ENCODE measurements around the gene SLC45A2. TPM values are rescaled to one million over a fixed set of nuclear protein-coding genes. Genes with fewer than 3 reads are reported as not detected.

SLC45A2 gene
- total RNA-seq, 2 experiments from 2014 or later = not detected

GRCh38 chr5:33975852-33976251 is 8.6 kb downstream of the SLC45A2 start:
- H3K9me3 Mint-ChIP-seq = no peaks in the 10 kb centered on the region
- H3K27ac Mint-ChIP-seq = no peak overlapping the region
- ChIA-PET POLR2A (no interaction called here), CTCF (no interaction called here)
- H3K4me3 Mint-ChIP-seq = no peak overlapping the region
- no peaks in the 10 kb centered on the region for H3K36me3 Mint-ChIP-seq (ENCODE audit: low read depth)
- no peak for ATAC-seq
- peaks cover 10% of the 10 kb centered on the region for H3K4me1 Mint-ChIP-seq (ENCODE audit: low read depth)
- peaks cover 1% of the 10 kb centered on the region for H3K27me3 Mint-ChIP-seq
- intact Hi-C loops (cut with micrococcal nuclease) = no loop called here
- TF ChIP-seq CTCF (IDR thresholded peaks at IDR 0.05) = no peak
- DNase-seq = no peak

DNA sequence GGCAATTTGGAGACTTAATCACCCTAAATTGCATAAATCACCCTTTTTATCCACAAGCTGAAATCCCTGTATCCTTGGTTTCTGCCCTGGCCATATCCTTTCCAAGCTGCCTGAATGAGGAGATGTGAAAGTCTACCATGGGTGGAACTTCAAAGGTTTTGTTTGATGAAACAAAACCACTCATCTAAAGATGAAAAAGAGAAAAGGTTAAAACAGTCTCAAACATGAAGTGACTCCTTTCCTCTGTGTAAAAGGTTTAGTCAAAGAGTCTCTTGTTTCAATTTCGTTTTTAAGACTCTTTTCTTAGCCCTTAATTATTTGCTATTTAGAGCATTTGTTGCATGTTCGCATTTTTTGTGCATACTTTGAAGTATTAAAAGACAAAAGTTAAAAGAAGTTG is 11.2 kb downstream of the SLC45A2 start:
- ChIA-PET CTCF (no interaction called here), POLR2A (no interaction called here)
- Mint-ChIP-seq H3K4me1 (ENCODE audit: low read depth) (peaks cover 10% of the 10 kb centered on the region), H3K9me3 (no peaks in the 10 kb centered on the region), H3K27me3 (peaks cover 1% of the 10 kb centered on the region), H3K36me3 (ENCODE audit: low read depth) (no peaks in the 10 kb centered on the region), H3K27ac (no peak overlapping the region), H3K4me3 (no peak overlapping the region)
- intact Hi-C loops (cut with micrococcal nuclease) = no loop called here
- no peak for TF ChIP-seq CTCF (IDR thresholded peaks at IDR 0.05)
- no peak for DNase-seq
- ATAC-seq = peak; percentile 64

DNA sequence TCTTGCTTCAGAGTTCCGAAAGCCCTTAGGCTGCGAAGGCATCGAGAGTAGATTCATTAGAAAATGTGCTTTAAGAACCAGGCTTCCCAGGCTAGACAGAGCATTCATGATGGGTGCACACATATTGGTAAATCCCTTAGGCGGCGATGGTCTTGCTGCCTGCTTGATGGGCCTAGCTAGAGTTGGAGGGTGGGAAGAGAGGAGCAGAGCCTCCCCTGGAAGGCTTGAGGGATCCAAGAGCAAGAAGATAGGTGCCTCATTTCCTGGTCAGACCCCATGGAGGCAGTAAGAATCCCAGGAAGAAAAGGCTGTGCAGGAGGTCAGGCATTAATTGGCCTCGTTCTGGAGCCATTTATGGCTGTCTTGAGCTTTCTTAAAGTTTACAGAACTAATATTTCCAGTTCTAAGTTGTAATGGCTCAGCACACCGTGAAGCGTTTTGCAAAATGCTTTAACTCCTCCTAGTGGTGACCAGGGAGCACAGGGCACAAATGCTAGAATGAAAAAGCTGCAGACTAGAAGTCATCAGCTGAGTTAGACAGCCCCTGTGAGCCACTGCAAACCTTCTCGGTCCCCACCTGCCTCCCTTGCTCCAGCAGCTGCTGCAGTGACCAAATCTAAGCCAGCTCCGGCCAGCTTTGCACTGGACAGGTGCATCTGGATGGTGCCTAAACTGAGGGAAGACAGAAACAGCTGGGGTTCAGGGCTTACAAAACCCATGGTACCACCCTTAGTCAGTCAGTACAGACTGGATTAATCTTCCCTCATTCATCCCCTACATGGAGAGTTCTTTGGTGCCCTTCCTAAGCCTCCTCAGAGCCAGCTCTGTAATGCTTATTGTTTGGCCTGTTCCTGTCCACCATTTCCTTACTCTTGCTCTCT is 14.7 kb downstream of the SLC45A2 start:
- H3K36me3 Mint-ChIP-seq (ENCODE audit: low read depth) = no peaks in the 10 kb centered on the region
- no peaks in the 10 kb centered on the region for H3K27me3 Mint-ChIP-seq
- intact Hi-C loops (cut with micrococcal nuclease) = no loop called here
- no peak overlapping the region for H3K27ac Mint-ChIP-seq
- no peak overlapping the region for H3K4me3 Mint-ChIP-seq
- ChIA-PET POLR2A (no interaction called here), CTCF (interaction anchor here (0.6 to 3.3 kb wide), 21 partner anchors 9 to 539 kb away, joined by 3 to 26 read pairs (median 4); partner anchors contain the start of gene RXFP3)
- DNase-seq = peak; percentile 15
- TF ChIP-seq CTCF (IDR thresholded peaks at IDR 0.05) = peak; percentile 50
- peaks cover 14% of the 10 kb centered on the region for H3K4me1 Mint-ChIP-seq (ENCODE audit: low read depth)
- H3K9me3 Mint-ChIP-seq = no peaks in the 10 kb centered on the region
- ATAC-seq = peak; percentile 69

- Mint-ChIP-seq H3K9me3 (no peaks in the 10 kb centered on the region), H3K27ac (no peak overlapping the region), H3K4me3 (no peak overlapping the region), H3K36me3 (ENCODE audit: low read depth) (no peaks in the 10 kb centered on the region), H3K4me1 (ENCODE audit: low read depth) (peaks cover 16% of the 10 kb centered on the region), H3K27me3 (no peaks in the 10 kb centered on the region)
- ATAC-seq = no peak
- intact Hi-C loops (cut with micrococcal nuclease) = no loop called here
- no peak for DNase-seq
- POLR2A ChIA-PET = no interaction called here
- CTCF ChIA-PET = interaction anchor here (1.2 to 3.3 kb wide), 8 partner anchors 8 to 533 kb away, joined by 3 to 26 read pairs (median 12); partner anchors contain the start of gene RXFP3
- TF ChIP-seq CTCF (IDR thresholded peaks at IDR 0.05) = no peak
Measured at GRCh38 chr5:33968211-33969005, 16.1 kb downstream of the SLC45A2 start.

GRCh38 chr5:33966805-33967204 is 17.7 kb downstream of the SLC45A2 start:
- Mint-ChIP-seq H3K9me3 (no peaks in the 10 kb centered on the region), H3K4me1 (ENCODE audit: low read depth) (peaks cover 7% of the 10 kb centered on the region), H3K36me3 (ENCODE audit: low read depth) (no peaks in the 10 kb centered on the region), H3K4me3 (no peak overlapping the region), H3K27me3 (peaks cover 1% of the 10 kb centered on the region), H3K27ac (no peak overlapping the region)
- DNase-seq (no peak), ATAC-seq (no peak)
- TF ChIP-seq CTCF (IDR thresholded peaks at IDR 0.05) = no peak
- POLR2A ChIA-PET = no interaction called here
- intact Hi-C loops (cut with micrococcal nuclease) = no loop called here
- CTCF ChIA-PET = interaction anchor here (1.4 kb wide), 1 partner anchor 32 kb away, joined by 6 read pairs; no protein-coding TSS in a partner anchor
